ENCODE measurements around the gene LGR4.

- TF ChIP-seq SUZ12 (IDR thresholded peaks at IDR 0.05; ENCODE audit: extremely low read depth, insufficient read depth, insufficient read length) (no peak), YY1 (IDR thresholded peaks at IDR 0.05; ENCODE audit: insufficient read depth, insufficient read length) (no peak)
These were observed 88.9 kb downstream of the LGR4 start for GRCh38 chr11:27383645-27384044.
